Measurements from ENCODE around the gene BCAN. TPM values are rescaled to one million over a fixed set of nuclear protein-coding genes. Genes with fewer than 3 reads are reported as not detected.

Gene BCAN
- total RNA-seq, 1 donor from 2014 or later: not detected

- intact Hi-C loops (cut with micrococcal nuclease): no loop called here
Observed at GRCh38 chr1:156692925-156693847, 51.3 kb downstream of the BCAN start.

- intact Hi-C loops (cut with micrococcal nuclease): no loop called here
Observed at GRCh38 chr1:156693848-156694689, 52.2 kb downstream of the BCAN start.

- intact Hi-C loops (cut with micrococcal nuclease): no loop called here
Observed at GRCh38 chr1:156694690-156694962, 52.7 kb downstream of the BCAN start.

- intact Hi-C loops (cut with micrococcal nuclease): no loop called here
Observed at GRCh38 chr1:156696755-156697154, 54.8 kb downstream of the BCAN start.

- intact Hi-C loops (cut with micrococcal nuclease): no loop called here
Observed at GRCh38 chr1:156697481-156697880, 55.6 kb downstream of the BCAN start.

GRCh38 chr1:156698995-156699394 is 57.1 kb downstream of the BCAN start:
- intact Hi-C loops (cut with micrococcal nuclease): no loop called here

- intact Hi-C loops (cut with micrococcal nuclease): no loop called here
Observed at GRCh38 chr1:156700736-156701531, 59.0 kb downstream of the BCAN start.

GRCh38 chr1:156703336-156703735 is 61.4 kb downstream of the BCAN start:
- intact Hi-C loops (cut with micrococcal nuclease): no loop called here

- intact Hi-C loops (cut with micrococcal nuclease): no loop called here
Observed at GRCh38 chr1:156703741-156704140, 61.8 kb downstream of the BCAN start.

GRCh38 chr1:156704166-156704711 is 62.3 kb downstream of the BCAN start:
- intact Hi-C loops (cut with micrococcal nuclease): no loop called here

- intact Hi-C loops (cut with micrococcal nuclease): loop anchor here (5.0 kb wide), 1 partner anchor 187 kb away; the partner anchor contains the start of gene PEAR1
Observed at GRCh38 chr1:156704930-156705320, 63.0 kb downstream of the BCAN start.

GRCh38 chr1:156705321-156705917 is 63.5 kb downstream of the BCAN start, which contains the start of gene CRABP2:
Gene CRABP2 (minus strand): TSS chr1:156705583. CDS start chr1:156705446, 137 bp downstream.
- intact Hi-C loops (cut with micrococcal nuclease): loop anchor here (5.0 kb wide), 1 partner anchor 187 kb away; the partner anchor contains the start of gene PEAR1

- intact Hi-C loops (cut with micrococcal nuclease): loop anchor here (1.0 to 5.0 kb wide), 5 partner anchors 17 to 186 kb away; partner anchors contain the start of gene PEAR1
Observed at GRCh38 chr1:156705918-156706656, 64.2 kb downstream of the BCAN start.

GRCh38 chr1:156706657-156707416 is 64.9 kb downstream of the BCAN start:
- intact Hi-C loops (cut with micrococcal nuclease): loop anchor here (1.0 to 5.0 kb wide), 5 partner anchors 18 to 185 kb away; partner anchors contain the start of gene PEAR1

GRCh38 chr1:156707417-156708217 is 65.7 kb downstream of the BCAN start:
- intact Hi-C loops (cut with micrococcal nuclease): loop anchor here (5.0 kb wide), 1 partner anchor 185 kb away; the partner anchor contains the start of gene PEAR1

- intact Hi-C loops (cut with micrococcal nuclease): loop anchor here (5.0 kb wide), 1 partner anchor 184 kb away; the partner anchor contains the start of gene PEAR1
Observed at GRCh38 chr1:156708218-156708661, 66.3 kb downstream of the BCAN start.

GRCh38 chr1:156709031-156709430 is 67.1 kb downstream of the BCAN start:
- intact Hi-C loops (cut with micrococcal nuclease): loop anchor here (5.0 kb wide), 1 partner anchor 183 kb away; the partner anchor contains the start of gene PEAR1
